GM18502 (cell line): Measurements from ENCODE around the gene ARID4A.
"Not testable (repeated sequence)": the region's sequence is repeated elsewhere in the genome, so short reads cannot be mapped to it uniquely, and the experiment has no call there.

Experiments used
- ATAC-seq: cut with Tn5 transposase; IDR thresholded peaks from one replicate; pipeline ENCODE4 v1.9.1; 2021; ENCODE audit warnings: mild to moderate bottlenecking; ENCODE audit not compliant: unreplicated experiment, poor library complexity

Gene ARID4A, protein sequence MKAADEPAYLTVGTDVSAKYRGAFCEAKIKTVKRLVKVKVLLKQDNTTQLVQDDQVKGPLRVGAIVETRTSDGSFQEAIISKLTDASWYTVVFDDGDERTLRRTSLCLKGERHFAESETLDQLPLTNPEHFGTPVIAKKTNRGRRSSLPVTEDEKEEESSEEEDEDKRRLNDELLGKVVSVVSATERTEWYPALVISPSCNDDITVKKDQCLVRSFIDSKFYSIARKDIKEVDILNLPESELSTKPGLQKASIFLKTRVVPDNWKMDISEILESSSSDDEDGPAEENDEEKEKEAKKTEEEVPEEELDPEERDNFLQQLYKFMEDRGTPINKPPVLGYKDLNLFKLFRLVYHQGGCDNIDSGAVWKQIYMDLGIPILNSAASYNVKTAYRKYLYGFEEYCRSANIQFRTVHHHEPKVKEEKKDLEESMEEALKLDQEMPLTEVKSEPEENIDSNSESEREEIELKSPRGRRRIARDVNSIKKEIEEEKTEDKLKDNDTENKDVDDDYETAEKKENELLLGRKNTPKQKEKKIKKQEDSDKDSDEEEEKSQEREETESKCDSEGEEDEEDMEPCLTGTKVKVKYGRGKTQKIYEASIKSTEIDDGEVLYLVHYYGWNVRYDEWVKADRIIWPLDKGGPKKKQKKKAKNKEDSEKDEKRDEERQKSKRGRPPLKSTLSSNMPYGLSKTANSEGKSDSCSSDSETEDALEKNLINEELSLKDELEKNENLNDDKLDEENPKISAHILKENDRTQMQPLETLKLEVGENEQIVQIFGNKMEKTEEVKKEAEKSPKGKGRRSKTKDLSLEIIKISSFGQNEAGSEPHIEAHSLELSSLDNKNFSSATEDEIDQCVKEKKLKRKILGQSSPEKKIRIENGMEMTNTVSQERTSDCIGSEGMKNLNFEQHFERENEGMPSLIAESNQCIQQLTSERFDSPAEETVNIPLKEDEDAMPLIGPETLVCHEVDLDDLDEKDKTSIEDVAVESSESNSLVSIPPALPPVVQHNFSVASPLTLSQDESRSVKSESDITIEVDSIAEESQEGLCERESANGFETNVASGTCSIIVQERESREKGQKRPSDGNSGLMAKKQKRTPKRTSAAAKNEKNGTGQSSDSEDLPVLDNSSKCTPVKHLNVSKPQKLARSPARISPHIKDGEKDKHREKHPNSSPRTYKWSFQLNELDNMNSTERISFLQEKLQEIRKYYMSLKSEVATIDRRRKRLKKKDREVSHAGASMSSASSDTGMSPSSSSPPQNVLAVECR

DNA sequence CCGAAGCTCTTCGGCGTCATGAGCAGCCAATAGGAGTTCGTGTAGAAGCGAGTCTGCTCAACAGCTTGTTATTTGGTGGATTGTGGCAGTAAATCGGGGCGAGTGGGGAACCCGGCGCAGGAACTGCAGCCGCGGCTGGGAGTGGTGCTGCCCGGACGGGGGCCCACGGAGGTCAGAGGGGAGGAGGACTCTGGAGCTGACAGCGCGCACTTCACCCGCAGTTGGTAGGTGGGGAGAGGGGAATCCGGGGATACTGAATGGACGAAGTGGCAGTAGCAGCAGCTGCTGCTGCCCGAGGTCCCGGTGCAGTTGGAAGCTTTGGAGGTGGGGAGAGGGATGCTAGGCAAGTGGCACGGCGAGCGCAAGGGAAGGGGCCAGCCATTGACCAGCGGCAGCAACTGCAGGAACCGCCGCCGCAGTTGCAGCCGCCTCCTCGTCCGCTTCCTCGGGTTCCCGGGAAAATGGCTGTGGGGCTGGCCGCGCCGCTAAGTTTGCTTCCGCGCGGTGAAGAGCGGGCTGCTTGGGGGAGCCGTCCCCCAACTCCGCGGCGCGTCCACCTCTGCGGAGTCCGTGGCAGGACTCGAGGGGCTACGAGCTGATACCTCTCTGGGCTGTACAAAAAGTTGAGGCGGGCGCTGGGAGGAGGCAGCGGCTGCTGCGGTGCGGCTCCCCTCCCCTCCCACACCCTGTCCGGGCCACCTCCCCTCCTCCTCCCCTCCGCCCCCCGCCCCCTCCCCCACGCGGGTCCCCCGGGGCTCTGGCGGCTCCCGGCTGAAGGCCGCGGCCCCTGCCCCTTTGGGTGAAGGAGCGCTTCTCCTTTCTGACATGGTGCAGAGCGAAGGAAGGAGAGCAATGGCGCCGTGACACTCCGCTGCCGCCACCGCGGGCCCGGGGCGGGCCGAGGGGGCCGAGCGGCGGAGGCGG, at the start of gene ARID4A:
Gene ARID4A, plus strand, starts transcription at position 79 of the 924 bp plus-strand sequence. CDS start 1,300 bp downstream, outside the sequence.
- peak; percentile 11 for ATAC-seq

DNA sequence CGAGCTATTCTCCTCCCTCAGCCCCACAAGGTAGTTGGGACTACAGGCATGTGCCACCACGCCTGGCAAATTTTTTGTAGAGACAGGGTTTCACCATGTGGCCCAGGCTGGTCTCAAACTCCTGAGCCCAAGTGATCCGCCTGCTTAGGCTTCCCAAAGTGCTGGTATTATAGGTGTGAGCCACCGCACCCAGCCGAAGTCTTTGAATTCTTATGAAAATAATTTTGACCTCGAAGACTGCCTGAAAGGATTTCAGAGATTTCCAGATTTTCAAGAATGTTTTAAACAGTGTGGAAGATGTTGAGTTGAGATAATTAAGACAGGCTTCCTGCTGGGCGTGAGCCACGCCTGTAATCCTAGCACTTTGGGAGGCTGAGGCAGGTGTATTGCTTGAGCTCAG, 48.7 kb upstream of the ARID4A start:
- ATAC-seq: no peak

DNA sequence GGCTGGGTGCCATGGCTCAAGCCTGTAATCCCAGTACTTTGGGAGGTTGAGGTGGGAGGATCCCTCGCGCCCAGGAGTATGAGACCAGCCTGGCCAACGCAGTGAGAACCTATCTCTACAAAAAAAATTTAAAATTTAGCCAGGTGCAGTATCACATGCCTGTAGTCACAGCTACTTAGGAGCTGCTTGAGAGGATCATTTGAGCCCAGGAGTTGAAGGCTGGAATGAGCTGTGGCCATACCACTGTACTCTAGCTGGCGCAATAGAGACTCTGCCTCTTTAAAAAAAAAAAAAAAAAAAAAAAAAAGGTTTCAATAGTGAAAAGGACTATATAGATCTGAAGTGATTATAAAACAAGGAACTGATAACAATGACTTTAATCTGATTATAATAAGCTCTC, 40.2 kb upstream of the ARID4A start:
- ATAC-seq: no peak

DNA sequence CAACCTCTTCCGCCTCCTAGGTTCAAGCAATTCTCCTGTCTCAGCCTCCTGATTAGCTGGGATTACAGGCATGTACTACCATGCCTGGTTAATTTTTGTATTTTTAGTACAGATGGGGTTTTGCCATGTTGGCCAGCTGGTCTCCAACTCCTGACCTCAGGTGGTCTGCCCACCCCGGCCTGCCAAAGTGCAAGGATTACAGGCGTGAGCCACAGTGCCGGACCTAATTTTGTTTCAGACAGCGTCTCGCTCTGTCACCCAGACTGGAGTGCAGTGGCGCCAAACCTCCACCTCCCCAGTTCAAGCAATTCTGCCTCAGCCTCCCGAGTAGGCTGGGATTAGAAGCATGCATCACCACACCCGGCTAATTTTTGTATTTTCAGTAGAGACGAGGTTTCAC, 36.4 kb upstream of the ARID4A start:
- not testable (repeated sequence) for ATAC-seq

DNA sequence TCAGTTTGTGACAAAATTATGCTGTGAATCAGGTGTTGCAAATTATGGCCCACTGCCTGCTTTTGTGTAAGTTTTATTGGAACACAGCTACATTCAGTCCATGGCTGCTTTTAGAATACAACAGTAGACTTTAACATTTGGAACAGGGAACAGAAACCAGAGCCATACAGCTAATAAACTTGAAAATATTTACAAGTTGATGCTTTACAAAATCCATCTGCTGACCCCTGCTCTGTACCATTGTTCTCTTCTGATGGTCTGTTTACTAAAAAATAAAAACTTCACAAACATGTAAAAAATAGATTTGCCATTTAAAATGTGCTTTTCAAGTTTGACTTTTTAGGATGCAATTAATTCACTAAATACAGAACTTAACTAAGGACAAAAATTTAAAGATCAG, 33.0 kb upstream of the ARID4A start:
- ATAC-seq: no peak

DNA sequence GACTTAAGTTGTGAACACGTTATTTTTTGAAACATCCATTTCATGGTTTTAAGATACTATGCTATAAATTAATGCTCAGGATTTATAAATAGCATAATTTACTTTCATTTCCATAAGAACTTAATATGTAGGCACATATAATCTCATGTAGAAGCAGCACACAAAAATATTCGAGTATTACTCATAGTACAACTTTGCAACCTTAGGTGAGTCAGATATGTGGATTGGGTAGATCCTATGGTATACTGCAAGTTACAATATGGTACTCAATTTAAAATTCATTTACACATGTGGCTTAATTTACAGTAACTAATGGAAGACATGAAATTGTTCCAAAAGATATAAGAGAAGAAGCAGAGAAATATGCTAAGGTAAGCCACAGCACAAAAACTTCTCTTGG, 27.7 kb upstream of the ARID4A start:
- ATAC-seq: no peak

DNA sequence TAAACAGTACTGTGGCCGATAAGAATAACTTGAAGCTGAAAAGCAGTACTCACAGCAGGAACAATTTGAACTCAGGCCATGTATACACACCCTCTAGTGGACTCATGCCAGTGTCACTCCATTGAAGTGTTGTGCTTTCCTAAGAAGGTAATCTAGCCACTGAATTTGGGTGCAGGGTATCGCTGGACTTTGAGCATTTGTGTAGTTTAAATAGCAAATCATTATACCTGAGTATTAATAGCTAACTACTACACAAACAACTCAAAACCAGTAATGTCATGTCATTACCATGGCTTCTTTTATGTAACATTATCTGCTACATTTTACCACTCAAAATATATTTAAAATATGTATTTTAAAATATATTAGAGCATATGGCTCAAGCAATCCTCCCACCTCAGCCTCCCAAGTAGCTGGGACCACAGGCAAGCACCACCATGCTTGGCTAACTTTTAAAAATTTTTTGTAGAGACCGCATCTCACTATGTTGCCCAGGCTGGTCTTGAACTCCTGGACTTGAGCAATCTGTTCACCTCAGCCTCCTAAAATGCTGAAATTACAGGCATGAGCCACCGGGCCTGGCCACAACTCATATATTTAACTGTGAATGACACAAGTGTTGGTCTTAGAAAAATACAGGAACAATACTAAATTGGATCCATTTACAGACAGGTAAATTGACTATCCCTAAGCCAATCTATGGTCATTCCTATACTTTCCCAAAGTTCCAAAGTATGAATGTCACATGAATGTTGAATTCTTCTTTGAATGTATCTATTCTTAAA, 25.6 kb upstream of the ARID4A start:
- ATAC-seq: no peak

DNA sequence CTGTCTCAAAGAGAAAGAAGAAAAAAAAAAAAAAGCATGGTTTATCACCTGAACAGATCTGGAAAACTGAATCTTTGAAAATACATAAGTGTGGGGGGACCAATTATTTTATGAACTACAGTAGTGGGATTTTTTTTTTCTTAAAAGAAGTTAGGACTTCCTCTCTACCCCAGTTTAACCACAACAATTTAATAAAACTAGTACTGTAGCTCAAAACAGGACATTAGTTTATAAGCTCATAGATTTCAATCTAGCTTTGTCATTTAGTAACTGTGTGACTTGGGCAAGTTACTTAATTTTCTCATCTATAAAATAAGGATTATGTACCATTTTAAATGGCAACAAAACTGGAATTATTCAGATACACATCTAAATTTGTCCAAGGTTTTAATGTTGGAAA, 23.5 kb upstream of the ARID4A start:
- no peak for ATAC-seq

DNA sequence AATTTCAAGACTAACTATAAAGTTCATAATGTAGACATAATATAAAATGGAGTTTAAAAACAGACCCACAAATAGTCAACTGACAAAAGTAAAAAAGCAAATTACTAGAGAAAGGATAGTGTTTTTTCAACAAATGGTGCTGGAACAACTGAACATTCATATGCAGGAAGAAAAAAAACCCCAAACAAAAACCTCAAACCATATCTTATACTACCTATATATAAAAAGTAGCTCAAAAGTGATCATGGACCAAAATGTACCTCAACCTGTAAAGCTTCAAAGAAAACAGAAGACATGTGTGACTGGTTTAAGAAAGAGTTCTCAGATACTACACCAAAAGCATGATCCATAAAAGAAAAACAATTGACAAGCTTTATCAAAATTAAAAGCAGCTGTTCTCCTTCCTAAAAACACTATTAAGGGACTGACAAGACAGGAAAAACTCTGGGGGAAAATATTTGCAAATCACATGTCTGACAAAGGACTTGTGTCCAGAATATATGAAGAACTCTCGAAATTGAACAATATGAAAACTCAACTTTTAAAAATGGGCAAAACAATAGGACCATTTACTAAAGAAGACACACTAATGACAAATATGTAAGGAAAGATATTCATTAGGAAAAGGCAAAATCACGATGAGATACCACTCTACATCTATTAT, 22.7 kb upstream of the ARID4A start:
- no peak for ATAC-seq

DNA sequence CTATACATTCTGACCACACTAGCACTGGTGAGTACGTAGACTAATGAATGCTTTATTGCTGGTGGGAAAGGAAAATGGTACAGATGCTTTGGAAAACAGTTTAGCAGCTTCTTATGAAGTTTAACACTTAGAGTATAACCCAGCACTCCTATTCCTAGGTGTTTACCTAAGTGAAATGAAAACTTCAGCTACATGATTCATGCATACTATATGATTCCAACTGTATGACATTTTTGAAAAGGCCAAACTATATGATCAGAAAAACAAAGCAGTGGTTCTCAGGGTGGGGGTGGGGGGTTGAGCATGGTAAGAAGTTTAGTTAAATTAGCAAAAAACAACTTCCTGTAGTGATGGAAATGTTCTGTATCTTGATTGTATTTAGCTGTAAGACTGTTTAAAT, 22.1 kb upstream of the ARID4A start:
- ATAC-seq: no peak

DNA sequence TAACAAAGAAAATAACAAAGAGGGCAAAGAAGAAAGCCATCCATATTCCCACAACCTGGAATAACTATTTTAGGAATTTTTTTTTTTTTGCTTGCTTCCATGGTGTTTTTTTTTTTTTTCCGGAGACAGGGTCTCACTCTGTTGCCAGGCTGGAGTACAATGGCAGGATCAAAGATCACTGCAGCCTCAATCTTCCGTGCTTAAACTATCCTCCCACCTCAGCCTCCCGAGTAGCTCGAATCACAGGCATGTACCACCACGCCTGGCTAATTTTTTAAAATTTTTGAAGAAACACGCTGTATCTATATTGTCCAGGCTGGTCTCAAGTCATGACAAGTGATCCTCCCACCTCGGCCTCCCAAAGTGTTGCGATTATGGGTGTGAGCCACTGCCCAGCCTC, 20.2 kb upstream of the ARID4A start:
- ATAC-seq: no peak

DNA sequence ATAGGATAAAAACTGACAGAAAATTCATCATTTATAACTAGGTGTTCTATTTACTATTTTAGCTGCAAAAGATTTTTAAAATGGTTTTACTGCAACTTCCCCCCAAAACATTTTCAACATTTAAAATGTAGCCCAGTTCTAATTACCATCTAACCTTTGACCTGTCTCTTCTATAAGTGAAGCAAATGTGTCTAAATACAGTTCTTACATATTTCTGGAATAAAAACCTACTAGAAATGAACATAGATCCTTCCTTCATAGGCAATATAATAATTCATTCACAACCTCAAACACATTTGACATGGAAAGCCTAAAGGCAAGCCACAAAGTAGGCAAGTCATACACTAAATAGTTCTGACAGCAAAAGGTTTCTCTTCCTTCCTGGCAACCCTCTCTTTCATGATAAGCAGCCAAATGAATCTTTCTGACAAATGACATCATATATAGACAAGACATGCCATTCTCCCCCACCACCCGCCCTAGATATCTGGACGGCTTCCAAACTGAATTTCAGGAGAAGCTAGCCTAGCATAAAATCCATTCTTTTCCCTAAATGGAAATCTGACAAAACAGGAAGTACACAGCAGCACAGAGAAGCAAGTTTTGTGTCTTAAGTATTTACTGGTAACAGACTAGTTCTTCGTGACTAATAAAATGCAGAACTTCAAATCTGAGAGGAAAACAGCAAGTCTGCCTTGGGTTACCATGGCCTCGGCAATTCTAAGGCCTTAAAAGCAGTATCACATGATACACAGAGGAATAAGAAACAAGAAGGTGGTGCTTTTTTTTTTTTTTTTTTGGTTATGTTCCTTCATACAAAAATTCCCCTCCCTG, 17.2 kb upstream of the ARID4A start:
- peak; percentile 80 for ATAC-seq

DNA sequence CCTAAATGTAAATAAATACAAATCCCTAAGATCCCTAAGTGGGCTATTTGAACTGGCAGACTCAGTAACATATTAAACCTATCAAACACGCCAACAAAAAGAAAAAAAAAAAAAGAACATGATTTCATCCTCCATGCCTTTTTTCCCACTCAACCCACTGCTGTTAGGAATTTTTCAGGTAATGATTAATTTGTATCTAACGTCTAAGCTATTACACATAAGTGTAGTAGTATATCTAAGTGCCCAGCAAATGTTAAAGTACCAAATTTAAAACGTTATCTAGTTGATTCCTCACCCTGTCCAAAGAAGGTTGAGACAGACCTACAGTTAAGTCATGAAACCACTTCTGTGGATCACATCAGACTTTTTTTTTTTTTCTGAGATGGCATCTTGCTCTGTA, 16.4 kb upstream of the ARID4A start:
- no peak for ATAC-seq

DNA sequence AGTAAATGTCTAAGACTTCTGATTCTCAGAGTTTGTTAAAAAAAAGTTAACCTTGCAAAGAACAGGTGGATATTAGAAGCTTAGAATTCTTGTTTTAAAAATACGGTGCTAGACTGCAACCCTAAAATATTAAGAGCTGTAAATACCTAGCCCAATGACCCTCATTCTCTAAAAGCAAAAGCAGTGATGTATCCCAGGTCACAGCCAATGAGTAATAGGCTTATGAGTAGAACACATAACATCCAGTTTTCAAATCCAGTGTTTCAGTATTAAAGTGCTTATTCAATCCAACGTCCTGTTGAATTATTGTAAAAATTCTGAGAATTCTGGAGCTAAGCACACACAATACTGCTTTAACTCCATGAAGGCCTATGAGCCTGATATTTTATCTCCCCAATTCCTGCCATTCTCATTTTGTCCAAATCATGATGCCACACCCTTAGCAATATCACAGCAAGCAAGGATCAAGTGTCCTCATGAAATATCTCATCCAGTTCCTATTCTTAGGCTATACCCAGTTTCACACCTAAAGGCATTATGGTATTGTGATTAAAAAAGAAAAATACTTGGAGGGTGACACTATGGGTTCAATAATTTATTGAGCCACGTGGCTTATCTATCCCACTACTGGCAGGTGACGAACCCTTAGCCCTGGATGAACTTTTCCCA, 15.3 kb upstream of the ARID4A start:
- no peak for ATAC-seq

DNA sequence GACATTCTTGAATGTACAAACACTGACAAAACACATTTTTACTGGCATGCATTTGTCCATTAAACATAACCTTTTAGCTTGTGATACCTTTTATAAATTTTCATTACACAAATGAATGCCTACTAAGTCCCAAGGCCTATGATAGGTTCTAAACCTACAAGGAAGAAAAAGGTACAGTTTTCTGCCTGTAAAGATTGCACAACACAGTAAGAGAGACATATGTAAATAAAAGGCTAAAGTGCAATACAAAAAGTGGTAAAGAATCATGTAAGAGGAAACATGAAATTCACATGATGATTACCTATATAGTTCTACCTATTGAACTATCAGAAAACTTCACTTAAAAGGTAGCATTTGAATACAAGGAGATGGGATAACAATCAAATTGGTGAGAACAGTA, 14.6 kb upstream of the ARID4A start:
- ATAC-seq: no peak

DNA sequence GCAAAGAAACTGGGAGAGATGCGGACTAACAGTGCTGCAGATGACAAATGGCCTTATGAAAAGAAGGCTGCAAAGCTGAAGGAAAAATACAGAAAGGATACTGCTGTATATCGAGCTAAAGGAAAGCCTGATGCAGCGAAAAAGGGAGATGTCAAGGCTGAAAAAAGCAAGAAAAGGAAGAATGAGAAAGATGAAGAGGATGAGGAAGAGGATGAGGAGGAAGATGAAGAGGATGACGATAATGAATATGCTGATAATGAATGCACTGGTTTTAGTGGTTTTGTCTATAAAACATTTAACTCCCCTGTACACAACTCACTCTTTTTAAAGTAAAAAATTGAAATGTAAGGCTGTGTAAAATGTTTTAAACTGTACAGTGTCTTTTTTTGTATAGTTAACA, 13.2 kb upstream of the ARID4A start:
- no peak for ATAC-seq

DNA sequence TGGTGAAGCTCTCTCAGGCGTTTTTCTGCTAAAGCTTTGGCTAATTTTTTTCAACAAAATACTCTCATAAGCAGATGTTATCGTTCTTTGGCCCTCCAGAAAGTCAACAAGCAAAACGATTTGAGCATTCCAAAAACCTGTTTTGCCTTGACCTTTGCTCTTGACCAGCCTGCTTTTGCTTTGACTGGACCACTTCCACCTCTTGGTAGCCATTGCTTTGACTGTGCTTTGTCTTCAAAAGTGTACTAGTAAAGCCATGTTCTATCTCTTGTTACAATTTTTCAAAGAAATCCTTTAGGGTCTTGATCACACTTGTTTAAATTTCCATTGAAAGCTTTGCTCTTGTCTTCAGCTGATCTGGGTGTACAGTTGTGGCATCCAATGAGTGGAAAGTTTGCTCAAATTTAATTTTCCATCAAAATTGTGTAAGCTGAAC, 10.7 kb upstream of the ARID4A start:
- ATAC-seq: no peak
